ENCODE measurements around the gene FOXF1. TPM values are rescaled to one million over a fixed set of nuclear protein-coding genes. Genes with fewer than 3 reads are reported as not detected.
A peak's percentile ranks its signal among the peaks of the same experiment; 100 is the strongest.

Gene FOXF1
- total and polyA plus RNA-seq, 4 donors: 12.2 to 34.4 (median 19.1) TPM

GRCh38 chr16:86554917-86555703 is 44.8 kb downstream of the FOXF1 start, which contains the start of gene MTHFSD:
Gene MTHFSD (minus strand): TSS chr16:86555235. CDS start chr16:86555184, 51 bp downstream.
- H3K36me3 ChIP-seq (ENCODE audit: control insufficient read depth in 4 of 4, insufficient read depth in 4 of 4, low read length in 4 of 4): peaks cover 0 to 9% (median 3%) of the 10 kb centered on the region in 4 donors
- ATAC-seq (ENCODE audit: insufficient read depth, low FRiP score): peak; percentile 91
- WGBS, 2 donors: 3 to 4% methylated on average over 67 to 70 of the region's 70 CpGs

GRCh38 chr16:86555704-86556075 is 45.4 kb downstream of the FOXF1 start:
- Histone ChIP-seq H3K4me1 (ENCODE audit: control insufficient read depth in 5 of 5, insufficient read depth in 5 of 5, low read length in 5 of 5) (peaks cover 0 to 11% (median 3%) of the 10 kb centered on the region in 5 donors), H3K36me3 (ENCODE audit: control insufficient read depth in 4 of 4, insufficient read depth in 4 of 4, low read length in 4 of 4) (peaks cover 0 to 7% (median 3%) of the 10 kb centered on the region in 4 donors), H3K27me3 (ENCODE audit: control insufficient read depth in 3 of 3, insufficient read depth in 3 of 3, low read length in 2 of 3) (no peaks in the 10 kb centered on the region), H3K9ac (ENCODE audit: insufficient read depth in 1 of 2, low read length in 2 of 2) (peak overlapping the region; percentile 91 to 93), H3K4me3 (peak overlapping the region; percentile 84), H3K9me3 (ENCODE audit: control insufficient read depth in 4 of 4, insufficient read depth in 3 of 4, low read length in 3 of 4) (no peaks in the 10 kb centered on the region), H3K27ac (ENCODE audit: low read depth in 1 of 2, low read length in 1 of 2) (no peak overlapping the region)
- 31 to 41% methylated on average over 17 of the region's 17 CpGs for WGBS, 2 donors
- no peak for DNase-seq
- no peak for ATAC-seq (ENCODE audit: insufficient read depth, low FRiP score)
- no peak for TF ChIP-seq CTCF (IDR thresholded peaks at IDR 0.05; ENCODE audit: control extremely low read depth, extremely low read depth)

More at GRCh38 chr16:86554917-86555703, 44.8 kb downstream of the FOXF1 start, which contains the start of gene MTHFSD:
- Histone ChIP-seq H3K27me3 (ENCODE audit: control insufficient read depth in 3 of 3, insufficient read depth in 3 of 3, low read length in 2 of 3) (no peaks in the 10 kb centered on the region), H3K9ac (ENCODE audit: insufficient read depth in 1 of 2, low read length in 2 of 2) (peak within 1 kb of the TSS; percentile 93 to 96), H3K27ac (ENCODE audit: low read depth in 1 of 2, low read length in 1 of 2) (peak within 1 kb of the TSS; percentile 80 to 82), H3K4me1 (ENCODE audit: control insufficient read depth in 5 of 5, insufficient read depth in 5 of 5, low read length in 5 of 5) (peaks cover 0 to 11% (median 3%) of the 10 kb centered on the region in 5 donors), H3K9me3 (ENCODE audit: control insufficient read depth in 4 of 4, insufficient read depth in 3 of 4, low read length in 3 of 4) (no peaks in the 10 kb centered on the region), H3K4me3 (peak within 1 kb of the TSS; percentile 84)
- peak; percentile 94 to 97 (median 96) for DNase-seq
- no peak for TF ChIP-seq CTCF (IDR thresholded peaks at IDR 0.05; ENCODE audit: control extremely low read depth, extremely low read depth)

- no peak for TF ChIP-seq CTCF (IDR thresholded peaks at IDR 0.05; ENCODE audit: control extremely low read depth, extremely low read depth)
- H3K4me1 ChIP-seq (ENCODE audit: control insufficient read depth in 5 of 5, insufficient read depth in 5 of 5, low read length in 5 of 5): peaks cover 0 to 11% (median 3%) of the 10 kb centered on the region in 5 donors
These were observed 46.2 kb downstream of the FOXF1 start for GRCh38 chr16:86556576-86556975.

More at GRCh38 chr16:86556576-86556975, 46.2 kb downstream of the FOXF1 start:
- Histone ChIP-seq H3K27me3 (ENCODE audit: control insufficient read depth in 3 of 3, insufficient read depth in 3 of 3, low read length in 2 of 3) (peaks cover 0 to 2% (median 0%) of the 10 kb centered on the region in 3 donors), H3K4me3 (no peak overlapping the region), H3K36me3 (ENCODE audit: control insufficient read depth in 4 of 4, insufficient read depth in 4 of 4, low read length in 4 of 4) (peaks cover 0 to 6% (median 3%) of the 10 kb centered on the region in 4 donors), H3K9me3 (ENCODE audit: control insufficient read depth in 4 of 4, insufficient read depth in 3 of 4, low read length in 3 of 4) (no peaks in the 10 kb centered on the region), H3K9ac (ENCODE audit: insufficient read depth in 1 of 2, low read length in 2 of 2) (no peak overlapping the region), H3K27ac (ENCODE audit: low read depth in 1 of 2, low read length in 1 of 2) (no peak overlapping the region)
- DNase-seq: no peak
- WGBS, 2 donors: 70 to 72% methylated on average over 5 of the region's 5 CpGs
- ATAC-seq (ENCODE audit: insufficient read depth, low FRiP score): no peak

All from lung (tissue), 12 donors.